Measurements from ENCODE around the gene FAM151B.
"Not testable (repeated sequence)": the region's sequence is repeated elsewhere in the genome, so short reads cannot be mapped to it uniquely, and the experiment has no call there.

GRCh38 chr5:80470631-80471030, 17.3 kb upstream of the FAM151B start:
- TF ChIP-seq, protein P1, sequence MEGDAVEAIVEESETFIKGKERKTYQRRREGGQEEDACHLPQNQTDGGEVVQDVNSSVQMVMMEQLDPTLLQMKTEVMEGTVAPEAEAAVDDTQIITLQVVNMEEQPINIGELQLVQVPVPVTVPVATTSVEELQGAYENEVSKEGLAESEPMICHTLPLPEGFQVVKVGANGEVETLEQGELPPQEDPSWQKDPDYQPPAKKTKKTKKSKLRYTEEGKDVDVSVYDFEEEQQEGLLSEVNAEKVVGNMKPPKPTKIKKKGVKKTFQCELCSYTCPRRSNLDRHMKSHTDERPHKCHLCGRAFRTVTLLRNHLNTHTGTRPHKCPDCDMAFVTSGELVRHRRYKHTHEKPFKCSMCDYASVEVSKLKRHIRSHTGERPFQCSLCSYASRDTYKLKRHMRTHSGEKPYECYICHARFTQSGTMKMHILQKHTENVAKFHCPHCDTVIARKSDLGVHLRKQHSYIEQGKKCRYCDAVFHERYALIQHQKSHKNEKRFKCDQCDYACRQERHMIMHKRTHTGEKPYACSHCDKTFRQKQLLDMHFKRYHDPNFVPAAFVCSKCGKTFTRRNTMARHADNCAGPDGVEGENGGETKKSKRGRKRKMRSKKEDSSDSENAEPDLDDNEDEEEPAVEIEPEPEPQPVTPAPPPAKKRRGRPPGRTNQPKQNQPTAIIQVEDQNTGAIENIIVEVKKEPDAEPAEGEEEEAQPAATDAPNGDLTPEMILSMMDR (IDR thresholded peaks at IDR 0.05) = not testable (repeated sequence)
- not testable (repeated sequence) for TF ChIP-seq EZH2 (IDR thresholded peaks at IDR 0.05)

Data from neural progenitor cell (in vitro differentiated cells).